Neural progenitor cell (in vitro differentiated cells): ENCODE results near the gene ASB1. TPM values are rescaled to one million over a fixed set of nuclear protein-coding genes. Genes with fewer than 3 reads are reported as not detected.

Experiments used
- DNase-seq: peaks from one replicate; pipeline ENCODE4 v3.0.0-alpha.2; 2016; ENCODE audit warnings: low spot score
- H2AFZ ChIP-seq: fragments of 200-600 bp; sonication (generic); replicated peaks from 2 replicates; pipeline ENCODE4 v1.6.1; 2016; ENCODE audit warnings: antibody characterized with exemption
- H3F3A ChIP-seq: fragments of 200-600 bp; sonication (generic); 2 replicates; pipeline ENCODE4 v1.6.1; 2016; ENCODE audit warnings: antibody characterized with exemption, low read depth
- H3K27ac ChIP-seq: fragments of 200-600 bp; sonication (generic); 2 replicates; pipeline ENCODE4 v1.5.1; 2016; ENCODE audit warnings: mild to moderate bottlenecking
- H3K27me3 ChIP-seq: fragments of 200-600 bp; sonication (generic); 2 replicates; pipeline ENCODE4 v1.6.1; 2016; ENCODE audit warnings: mild to moderate bottlenecking, moderate library complexity
- H3K36me3 ChIP-seq: fragments of 200-600 bp; sonication (generic); 2 replicates; pipeline ENCODE4 v1.5.1; 2016
- H3K4me1 ChIP-seq: fragments of 200-600 bp; sonication (generic); 2 replicates; pipeline ENCODE4 v1.6.1; 2016; ENCODE audit warnings: mixed run types
- H3K4me2 ChIP-seq: fragments of 200-600 bp; sonication (generic); 2 replicates; pipeline ENCODE4 v1.6.1; 2016
- H3K4me3 ChIP-seq: fragments of 200-600 bp; sonication (generic); 2 replicates; pipeline ENCODE4 v1.5.1; 2016
- H3K79me2 ChIP-seq: fragments of 200-600 bp; sonication (generic); 2 replicates; pipeline ENCODE4 v1.6.1; 2016; ENCODE audit warnings: low read depth
- H3K9ac ChIP-seq: fragments of 200-600 bp; sonication (generic); 2 replicates; pipeline ENCODE4 v1.6.1; 2016
- H3K9me3 ChIP-seq: fragments of 200-600 bp; sonication (generic); 2 replicates; pipeline ENCODE4 v1.5.1; 2016; ENCODE audit warnings: low read depth
- H4K20me1 ChIP-seq: fragments of 200-600 bp; sonication (generic); 2 replicates; pipeline ENCODE4 v1.6.1; 2016; ENCODE audit warnings: low read depth
- H3K27ac Mint-ChIP-seq: 3 replicates; pipeline ENCODE4 v1.8.0; 2021; ENCODE audit warnings: mixed read lengths
- H3K27me3 Mint-ChIP-seq: 2 replicates; pipeline ENCODE4 v1.8.0; 2022; ENCODE audit warnings: low read depth, mild to moderate bottlenecking, inconsistent platforms, moderate library complexity, mixed read lengths; ENCODE audit not compliant: insufficient read depth
- H3K36me3 Mint-ChIP-seq: 3 replicates; pipeline ENCODE4 v1.8.0; 2021; ENCODE audit warnings: mixed read lengths
- H3K4me1 Mint-ChIP-seq: 3 replicates; pipeline ENCODE4 v1.8.0; 2021; ENCODE audit warnings: mixed read lengths
- H3K4me3 Mint-ChIP-seq: 3 replicates; pipeline ENCODE4 v1.8.0; 2021; ENCODE audit warnings: mild to moderate bottlenecking, moderate library complexity, mixed read lengths
- H3K9me3 Mint-ChIP-seq: 3 replicates; pipeline ENCODE4 v1.8.0; 2020; ENCODE audit warnings: mixed read lengths
- CTCF ChIP-seq: fragments of 200-600 bp; sonication (generic); IDR thresholded peaks from 2 replicates; pipeline ENCODE4 v1.5.1; 2017; ENCODE audit warnings: antibody characterized with exemption, mild to moderate bottlenecking
- EZH2 ChIP-seq: fragments of 200-600 bp; sonication (generic); IDR thresholded peaks from 2 replicates; pipeline ENCODE4 v1.6.1; 2017; ENCODE audit warnings: antibody characterized with exemption, mild to moderate bottlenecking, moderate library complexity
- EZH2phosphoT487 ChIP-seq: fragments of 200-600 bp; sonication (generic); IDR thresholded peaks from 2 replicates; pipeline ENCODE4 v1.6.1; 2017; ENCODE audit warnings: antibody characterized with exemption
- total RNA-seq: library from RNA; depleted of rRNA; stranded (reverse); fragments of >200 nt; gene quantifications from 2 replicates; pipeline ENCODE4 v1.2.3, GENCODE V29; 2015; ENCODE audit warnings: low replicate concordance

The ASB1 gene
- total RNA-seq, 1 donor from 2014 or later = 29.2 TPM

- no peaks in the 10 kb centered on the region for H3K79me2 ChIP-seq
- H3K4me2 ChIP-seq = no peak overlapping the region
- H3K27ac ChIP-seq = no peak overlapping the region
- no peaks in the 10 kb centered on the region for H3K36me3 Mint-ChIP-seq
- no peaks in the 10 kb centered on the region for H3K9me3 ChIP-seq
- H3K4me3 Mint-ChIP-seq = no peak overlapping the region
- H3K27me3 ChIP-seq = no peaks in the 10 kb centered on the region
- no peak for TF ChIP-seq CTCF
- TF ChIP-seq EZH2 = no peak
- no peak for TF ChIP-seq EZH2phosphoT487
- peaks cover 19% of the 10 kb centered on the region for H3K4me1 ChIP-seq
- H3K4me3 ChIP-seq = no peak overlapping the region
- no peaks in the 10 kb centered on the region for H3K27me3 Mint-ChIP-seq
- no peaks in the 10 kb centered on the region for H3F3A ChIP-seq
- DNase-seq = no peak
- H3K9ac ChIP-seq = no peak overlapping the region
- H3K36me3 ChIP-seq = no peaks in the 10 kb centered on the region
- H3K4me1 Mint-ChIP-seq = peaks cover 56% of the 10 kb centered on the region
- no peaks in the 10 kb centered on the region for H4K20me1 ChIP-seq
- H3K27ac Mint-ChIP-seq = peak overlapping the region; percentile 55
- no peak overlapping the region for H2AFZ ChIP-seq
- H3K9me3 Mint-ChIP-seq = no peaks in the 10 kb centered on the region
These were observed 68.7 kb downstream of the ASB1 start for GRCh38 chr2:238495422-238495821.

- peak overlapping the region; percentile 2 for H3K27ac Mint-ChIP-seq
- peaks cover 1% of the 10 kb centered on the region for H3K9me3 Mint-ChIP-seq
- no peak for DNase-seq
These were observed 70.3 kb downstream of the ASB1 start for GRCh38 chr2:238496756-238497609.

GRCh38 chr2:238497610-238498005 is 70.9 kb downstream of the ASB1 start:
- no peak for DNase-seq
- H3K27me3 ChIP-seq = no peaks in the 10 kb centered on the region
- peaks cover 3% of the 10 kb centered on the region for H3K9me3 Mint-ChIP-seq

More at GRCh38 chr2:238496756-238497609, 70.3 kb downstream of the ASB1 start:
- H2AFZ ChIP-seq = no peak overlapping the region
- H3K36me3 ChIP-seq = no peaks in the 10 kb centered on the region
- TF ChIP-seq EZH2 = no peak
- no peak for TF ChIP-seq CTCF
- TF ChIP-seq EZH2phosphoT487 = no peak
- peaks cover 46% of the 10 kb centered on the region for H3K4me1 Mint-ChIP-seq
- H3K9me3 ChIP-seq = no peaks in the 10 kb centered on the region
- H3F3A ChIP-seq = no peaks in the 10 kb centered on the region
- H3K4me3 Mint-ChIP-seq = no peak overlapping the region
- H3K4me3 ChIP-seq = no peak overlapping the region
- no peaks in the 10 kb centered on the region for H3K79me2 ChIP-seq
- H3K27me3 Mint-ChIP-seq = no peaks in the 10 kb centered on the region
- no peaks in the 10 kb centered on the region for H3K27me3 ChIP-seq
- no peaks in the 10 kb centered on the region for H4K20me1 ChIP-seq
- peaks cover 13% of the 10 kb centered on the region for H3K4me1 ChIP-seq
- H3K4me2 ChIP-seq = no peak overlapping the region
- no peak overlapping the region for H3K27ac ChIP-seq
- no peaks in the 10 kb centered on the region for H3K36me3 Mint-ChIP-seq
- H3K9ac ChIP-seq = no peak overlapping the region

More at GRCh38 chr2:238497610-238498005, 70.9 kb downstream of the ASB1 start:
- Mint-ChIP-seq H3K36me3 (no peaks in the 10 kb centered on the region), H3K4me3 (no peak overlapping the region), H3K27ac (peak overlapping the region; percentile 44), H3K27me3 (no peaks in the 10 kb centered on the region), H3K4me1 (peaks cover 39% of the 10 kb centered on the region)
- H3K9ac ChIP-seq = no peak overlapping the region
- peaks cover 6% of the 10 kb centered on the region for H3K4me1 ChIP-seq
- H3K4me3 ChIP-seq = no peak overlapping the region
- H3K4me2 ChIP-seq = no peak overlapping the region
- TF ChIP-seq EZH2 (no peak), EZH2phosphoT487 (no peak), CTCF (no peak)
- H3K27ac ChIP-seq = no peak overlapping the region
- H4K20me1 ChIP-seq = no peaks in the 10 kb centered on the region
- no peaks in the 10 kb centered on the region for H3K36me3 ChIP-seq
- H3K79me2 ChIP-seq = no peaks in the 10 kb centered on the region
- no peaks in the 10 kb centered on the region for H3K9me3 ChIP-seq
- no peak overlapping the region for H2AFZ ChIP-seq
- H3F3A ChIP-seq = no peaks in the 10 kb centered on the region
